ENCODE data around the gene TLR3. TPM values are rescaled to one million over a fixed set of nuclear protein-coding genes. Genes with fewer than 3 reads are reported as not detected.

The TLR3 gene
- polyA plus RNA-seq, 3 donors: 0.09 TPM; not detected in 2

- Histone ChIP-seq H3K4me2 (replicated peaks; ENCODE audit: extremely low read depth, low read length, poor library complexity, severe bottlenecking) (no peak overlapping the region), H3K9ac (ENCODE audit: insufficient read depth, low read length, poor library complexity, severe bottlenecking) (no peak overlapping the region), H3K27ac (ENCODE audit: low read depth in 1 of 2, low read length in 2 of 2) (no peak overlapping the region), H3K4me3 (replicated peaks in 1 of 3; ENCODE audit: low read depth in 2 of 3, low read length in 3 of 3) (no peak overlapping the region), H3K36me3 (replicated peaks in 1 of 2; ENCODE audit: control insufficient read depth in 1 of 2, insufficient read depth in 2 of 2, low read length in 2 of 2) (no peaks in the 10 kb centered on the region), H3K79me2 (ENCODE audit: insufficient read depth, low read length) (no peaks in the 10 kb centered on the region), H3K4me1 (ENCODE audit: control insufficient read depth in 1 of 2, insufficient read depth in 2 of 2, low read length in 2 of 2) (no peaks in the 10 kb centered on the region), H3K9me3 (replicated peaks in 1 of 2; ENCODE audit: control insufficient read depth in 1 of 2, insufficient read depth in 1 of 2, low read length in 2 of 2) (peaks cover 0 to 4% of the 10 kb centered on the region in 2 donors), H4K20me1 (ENCODE audit: insufficient read depth, low read length) (no peaks in the 10 kb centered on the region), H3K27me3 (ENCODE audit: control insufficient read depth in 2 of 2, insufficient read depth in 2 of 2, low read length in 2 of 2) (no peaks in the 10 kb centered on the region), H2AFZ (ENCODE audit: insufficient read depth, low read depth, low read length, poor library complexity, severe bottlenecking) (no peak overlapping the region)
- 100% methylated on average over 1 of the region's 5 CpGs for WGBS (ENCODE audit: insufficient coverage)
- no peak for DNase-seq
- Mint-ChIP-seq H3K4me3 (no peak overlapping the region), H3K27me3 (ENCODE audit: low read depth in 3 of 3) (peaks cover 13 to 25% (median 16%) of the 10 kb centered on the region in 3 donors), H3K27ac (no peak overlapping the region), H3K9me3 (peaks cover 0 to 8% (median 5%) of the 10 kb centered on the region in 7 donors), H3K36me3 (no peaks in the 10 kb centered on the region), H3K4me1 (no peaks in the 10 kb centered on the region)
- no peak for TF ChIP-seq CTCF (IDR thresholded peaks at IDR 0.05)
- intact Hi-C loops (cut with micrococcal nuclease): no loop called here
These were observed 41.6 kb upstream of the TLR3 start for GRCh38 chr4:186027405-186027804.

GRCh38 chr4:186029571-186030398 is 39.2 kb upstream of the TLR3 start:
- Mint-ChIP-seq H3K9me3 (peaks cover 0 to 18% (median 14%) of the 10 kb centered on the region in 7 donors), H3K27me3 (ENCODE audit: low read depth in 3 of 3) (peaks cover 12 to 23% (median 13%) of the 10 kb centered on the region in 3 donors), H3K27ac (peak overlapping the region in 1 of 7 donors; percentile 18), H3K4me1 (no peaks in the 10 kb centered on the region), H3K4me3 (no peak overlapping the region), H3K36me3 (no peaks in the 10 kb centered on the region)
- H4K20me1 ChIP-seq (ENCODE audit: insufficient read depth, low read length): no peaks in the 10 kb centered on the region
- H3K4me3 ChIP-seq (replicated peaks in 1 of 3; ENCODE audit: low read depth in 2 of 3, low read length in 3 of 3): no peak overlapping the region
- no peaks in the 10 kb centered on the region for H3K36me3 ChIP-seq (replicated peaks in 1 of 2; ENCODE audit: control insufficient read depth in 1 of 2, insufficient read depth in 2 of 2, low read length in 2 of 2)
- intact Hi-C loops (cut with micrococcal nuclease): loop anchor here in 1 of 2 donors (10.0 kb wide), 1 partner anchor 995 kb away; no protein-coding TSS in a partner anchor
- no peaks in the 10 kb centered on the region for H3K4me1 ChIP-seq (ENCODE audit: control insufficient read depth in 1 of 2, insufficient read depth in 2 of 2, low read length in 2 of 2)
- H3K27me3 ChIP-seq (ENCODE audit: control insufficient read depth in 2 of 2, insufficient read depth in 2 of 2, low read length in 2 of 2): no peaks in the 10 kb centered on the region
- no peak overlapping the region for H3K9ac ChIP-seq (ENCODE audit: insufficient read depth, low read length, poor library complexity, severe bottlenecking)
- no peak overlapping the region for H3K4me2 ChIP-seq (replicated peaks; ENCODE audit: extremely low read depth, low read length, poor library complexity, severe bottlenecking)
- no peak for TF ChIP-seq CTCF (IDR thresholded peaks at IDR 0.05)
- no peaks in the 10 kb centered on the region for H3K79me2 ChIP-seq (ENCODE audit: insufficient read depth, low read length)
- no peak overlapping the region for H3K27ac ChIP-seq (ENCODE audit: low read depth in 1 of 2, low read length in 2 of 2)
- peaks cover 8 to 12% of the 10 kb centered on the region in 2 donors for H3K9me3 ChIP-seq (replicated peaks in 1 of 2; ENCODE audit: control insufficient read depth in 1 of 2, insufficient read depth in 1 of 2, low read length in 2 of 2)
- WGBS (ENCODE audit: insufficient coverage): 59% methylated on average over 6 of the region's 11 CpGs
- DNase-seq: no peak
- H2AFZ ChIP-seq (ENCODE audit: insufficient read depth, low read depth, low read length, poor library complexity, severe bottlenecking): no peak overlapping the region
